Mucosa of descending colon (tissue), 3 donors: ENCODE measurements around the gene ADAM12. TPM values are rescaled to one million over a fixed set of nuclear protein-coding genes. Genes with fewer than 3 reads are reported as not detected.

Experiments
- ATAC-seq: fragments of 200-7000 bp; cut with Tn5 transposase; one replicate; pipeline ENCODE4 v1.9.1; 2020; ENCODE audit warnings: mild to moderate bottlenecking, moderate library complexity
- DNase-seq, 3 donors: peaks; one replicate each; pipeline ENCODE4 v3.0.0-alpha.2; 2020
- H3K36me3 ChIP-seq: fragments of 200-600 bp; one replicate; pipeline ENCODE4 v1.8.0; 2021; ENCODE audit warnings: low read depth, mild to moderate bottlenecking
- H3K4me1 ChIP-seq: fragments of 200-600 bp; one replicate; pipeline ENCODE4 v1.8.0; 2021; ENCODE audit warnings: low read depth, mild to moderate bottlenecking
- H3K4me3 ChIP-seq: fragments of 200-600 bp; one replicate; pipeline ENCODE4 v1.8.0; 2021; ENCODE audit warnings: mild to moderate bottlenecking
- H3K9me3 ChIP-seq: fragments of 200-600 bp; one replicate; pipeline ENCODE4 v1.8.0; 2021; ENCODE audit warnings: mild to moderate bottlenecking
- intact Hi-C, 2 donors: fragments of 100-400 bp; cut with DNase I in 1 of 2; cut with micrococcal nuclease in 1 of 2; formaldehyde crosslinking; loops; one replicate each; pipeline versions ENCODE4 v1.11.0 to v1.11.1; 2022; cut with DNase I, micrococcal nuclease
- total RNA-seq, 3 donors: library from RNA; stranded (reverse); fragmentation: NEBNext Ultra II Directional in 2 of 3; extraction: Animal tissue kit (Norgen Biotek cat#: 25700) in 2 of 3; gene quantifications; one replicate each; pipeline versions ENCODE4 v1.2.1 to v1.2.4, GENCODE V29; 2021 to 2023
- TF ChIP-seq, protein P1 (sequence below): fragments of 200-600 bp; IDR thresholded peaks from one replicate; pipeline ENCODE4 v1.8.0; 2022; ENCODE audit warnings: antibody characterized with exemption, mild to moderate bottlenecking
- donor health status: DM: no; HTN: no; CAD: no; lungs with moderate emphysema.
- donor health status: DM: no; HTN: no; CAD: no.
- donor health status: DM: no; HTN: yes; CAD: no.

ADAM12 gene
- total RNA-seq, 3 donors from 2014 or later = 0.20 to 0.89 (median 0.66) TPM

GRCh38 chr10:126029999-126030398 is 358.3 kb downstream of the ADAM12 start:
- intact Hi-C loops = no loop called here
- H3K36me3 ChIP-seq = no peaks in the 10 kb centered on the region

DNA sequence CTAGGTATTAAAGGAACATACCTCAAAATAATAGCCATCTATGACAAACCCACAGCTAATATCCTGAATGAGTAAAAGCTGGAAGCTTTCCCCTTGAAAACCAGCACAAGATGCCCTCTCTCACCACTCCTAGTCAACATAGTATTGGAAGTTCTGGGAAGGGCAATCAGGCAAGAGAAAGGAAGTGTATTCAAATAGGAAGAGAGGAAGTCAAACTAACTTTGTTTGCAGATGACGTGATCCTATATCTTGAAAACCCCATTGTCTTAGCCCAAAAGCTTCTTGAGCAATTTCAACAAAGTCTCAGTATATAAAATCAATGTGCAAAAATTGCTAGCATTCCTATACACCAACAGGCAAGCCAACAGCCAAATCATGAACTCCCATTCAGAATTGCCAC is 360.6 kb downstream of the ADAM12 start:
- DNase-seq (no peak), ATAC-seq (no peak)
- Histone ChIP-seq H3K4me3 (no peak overlapping the region), H3K9me3 (peaks cover 12% of the 10 kb centered on the region), H3K36me3 (no peaks in the 10 kb centered on the region), H3K4me1 (no peaks in the 10 kb centered on the region)
- TF ChIP-seq, protein P1, sequence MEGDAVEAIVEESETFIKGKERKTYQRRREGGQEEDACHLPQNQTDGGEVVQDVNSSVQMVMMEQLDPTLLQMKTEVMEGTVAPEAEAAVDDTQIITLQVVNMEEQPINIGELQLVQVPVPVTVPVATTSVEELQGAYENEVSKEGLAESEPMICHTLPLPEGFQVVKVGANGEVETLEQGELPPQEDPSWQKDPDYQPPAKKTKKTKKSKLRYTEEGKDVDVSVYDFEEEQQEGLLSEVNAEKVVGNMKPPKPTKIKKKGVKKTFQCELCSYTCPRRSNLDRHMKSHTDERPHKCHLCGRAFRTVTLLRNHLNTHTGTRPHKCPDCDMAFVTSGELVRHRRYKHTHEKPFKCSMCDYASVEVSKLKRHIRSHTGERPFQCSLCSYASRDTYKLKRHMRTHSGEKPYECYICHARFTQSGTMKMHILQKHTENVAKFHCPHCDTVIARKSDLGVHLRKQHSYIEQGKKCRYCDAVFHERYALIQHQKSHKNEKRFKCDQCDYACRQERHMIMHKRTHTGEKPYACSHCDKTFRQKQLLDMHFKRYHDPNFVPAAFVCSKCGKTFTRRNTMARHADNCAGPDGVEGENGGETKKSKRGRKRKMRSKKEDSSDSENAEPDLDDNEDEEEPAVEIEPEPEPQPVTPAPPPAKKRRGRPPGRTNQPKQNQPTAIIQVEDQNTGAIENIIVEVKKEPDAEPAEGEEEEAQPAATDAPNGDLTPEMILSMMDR = no peak
- intact Hi-C loops = no loop called here

More at GRCh38 chr10:126029999-126030398, 358.3 kb downstream of the ADAM12 start:
- H3K9me3 ChIP-seq = peaks cover 12% of the 10 kb centered on the region
- no peak overlapping the region for H3K4me3 ChIP-seq
- H3K4me1 ChIP-seq = no peaks in the 10 kb centered on the region
- TF ChIP-seq, protein P1 = no peak
- no peak for ATAC-seq
- DNase-seq = no peak

- Histone ChIP-seq H3K4me1 (no peaks in the 10 kb centered on the region), H3K36me3 (no peaks in the 10 kb centered on the region), H3K4me3 (no peak overlapping the region), H3K9me3 (peaks cover 2% of the 10 kb centered on the region)
- DNase-seq (no peak), ATAC-seq (no peak)
- TF ChIP-seq, protein P1 = no peak
- intact Hi-C loops = no loop called here
These were observed 365.4 kb downstream of the ADAM12 start for GRCh38 chr10:126022841-126023240.

- DNase-seq = no peak
- Histone ChIP-seq H3K4me3 (no peak overlapping the region), H3K9me3 (no peaks in the 10 kb centered on the region), H3K4me1 (no peaks in the 10 kb centered on the region), H3K36me3 (no peaks in the 10 kb centered on the region)
- ATAC-seq = no peak
- intact Hi-C loops = no loop called here
- TF ChIP-seq, protein P1 = no peak
These were observed 366.3 kb downstream of the ADAM12 start for GRCh38 chr10:126021833-126022500.

DNA sequence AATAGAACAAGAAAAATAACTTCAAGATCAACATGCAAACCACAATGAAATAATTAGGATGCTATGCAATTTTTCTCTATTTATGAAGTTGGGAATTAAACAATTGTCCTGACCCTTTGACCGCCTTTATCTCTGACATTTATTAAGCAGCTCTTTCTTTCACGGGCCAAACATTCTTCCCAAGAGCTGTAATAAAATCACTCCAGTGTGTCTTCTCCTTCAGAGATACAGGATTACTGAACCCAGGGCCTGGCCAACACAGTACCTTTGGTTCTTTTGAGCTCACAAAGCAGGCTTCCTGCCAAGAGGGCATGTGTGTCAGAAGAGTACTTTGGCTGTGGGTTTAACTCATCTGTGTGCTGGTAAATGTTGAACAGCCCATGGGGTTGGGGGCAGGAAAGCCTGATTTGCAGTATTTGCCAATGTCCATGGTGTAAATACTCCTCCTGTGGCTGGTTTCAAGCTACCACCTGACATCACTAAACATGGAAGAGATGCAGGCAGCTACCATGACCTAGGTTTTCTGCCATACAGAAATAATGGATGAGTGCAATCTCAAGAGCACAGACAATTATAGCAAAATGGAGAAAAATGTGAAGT is 370.2 kb downstream of the ADAM12 start:
- TF ChIP-seq, protein P1 = no peak

More for the DNA sequence above, 370.2 kb downstream of the ADAM12 start:
- intact Hi-C loops = no loop called here
- H3K4me3 ChIP-seq = no peak overlapping the region
- H3K36me3 ChIP-seq = no peaks in the 10 kb centered on the region
- no peak for DNase-seq
- no peaks in the 10 kb centered on the region for H3K4me1 ChIP-seq
- H3K9me3 ChIP-seq = no peaks in the 10 kb centered on the region
- ATAC-seq = no peak
